Endothelial cell of umbilical vein (primary cell): ENCODE data around the gene GATA6.

ENCODE experiments used
- CTCF ChIP-seq, 2 donors: IDR thresholded peaks; 1 replicate in 1 of 2; 2 replicates in 1 of 2; pipeline ENCODE4 v1.5.1; 2011; ENCODE audit warnings: low read length in 2 of 2, mild to moderate bottlenecking in 2 of 2, moderate library complexity in 2 of 2, control low read depth in 1 of 2, inconsistent platforms in 1 of 2, low read depth in 1 of 2; ENCODE audit not compliant: insufficient read depth in 1 of 2; ENCODE audit errors: extremely low read depth in 1 of 2
- EZH2 ChIP-seq: IDR thresholded peaks from 2 replicates; pipeline ENCODE4 v1.6.1; 2012; ENCODE audit warnings: borderline replicate concordance, low read depth, mild to moderate bottlenecking, moderate library complexity, low read length, inconsistent platforms; ENCODE audit not compliant: severe bottlenecking
- JUN ChIP-seq: IDR thresholded peaks from 2 replicates; pipeline ENCODE4 v1.6.1; 2011; ENCODE audit warnings: borderline replicate concordance, low read depth; ENCODE audit not compliant: insufficient read length, insufficient read depth
- MYC ChIP-seq: IDR thresholded peaks from one replicate; pipeline ENCODE4 v1.6.1; 2011; ENCODE audit warnings: mild to moderate bottlenecking, low read depth, low read length
- POLR2A ChIP-seq: IDR thresholded peaks from 2 replicates; pipeline ENCODE4 v1.6.1; 2012; ENCODE audit warnings: low read depth, mild to moderate bottlenecking, control low read depth, low read length
- POLR2AphosphoS5 ChIP-seq: IDR thresholded peaks from 2 replicates; pipeline ENCODE4 v1.6.1; 2012; ENCODE audit warnings: low read depth, mild to moderate bottlenecking, control low read depth, low read length, moderate library complexity; ENCODE audit not compliant: insufficient read depth

- no peak for TF ChIP-seq EZH2
- TF ChIP-seq CTCF (IDR thresholded peaks at IDR 0.05; ENCODE audit: extremely low read depth in 1 of 2, insufficient read depth in 1 of 2, low read depth in 1 of 2, low read length in 2 of 2): no peak
- TF ChIP-seq MYC: no peak
- TF ChIP-seq POLR2AphosphoS5: no peak
- TF ChIP-seq POLR2A: no peak
- no peak for TF ChIP-seq JUN
Observed at GRCh38 chr18:22169889-22170420, 566 bp downstream of the GATA6 start.
